HG03135 (cell line): ENCODE measurements around the gene CHRNB1.
"Not testable (repeated sequence)": the region's sequence is repeated elsewhere in the genome, so short reads cannot be mapped to it uniquely, and the experiment has no call there.

Experiments
- ATAC-seq: cut with Tn5 transposase; IDR thresholded peaks from one replicate; pipeline ENCODE4 v1.9.1; 2021; ENCODE audit warnings: mild to moderate bottlenecking, moderate library complexity; ENCODE audit not compliant: unreplicated experiment

The CHRNB1 gene

GRCh38 chr17:7466318-7466638 is 21.4 kb downstream of the CHRNB1 start:
- no peak for ATAC-seq

- no peak for ATAC-seq
Observed at GRCh38 chr17:7466639-7467341, 21.9 kb downstream of the CHRNB1 start.

- no peak for ATAC-seq
Observed at GRCh38 chr17:7467498-7467897, 22.6 kb downstream of the CHRNB1 start.

GRCh38 chr17:7468290-7468689 is 23.4 kb downstream of the CHRNB1 start:
- no peak for ATAC-seq

GRCh38 chr17:7468804-7469389 is 24.0 kb downstream of the CHRNB1 start:
- ATAC-seq: no peak

- ATAC-seq: not testable (repeated sequence)
Observed at GRCh38 chr17:7469843-7470242, 25.0 kb downstream of the CHRNB1 start.

GRCh38 chr17:7470457-7470973 is 25.7 kb downstream of the CHRNB1 start:
- ATAC-seq: not testable (repeated sequence)

GRCh38 chr17:7471729-7472128 is 26.9 kb downstream of the CHRNB1 start:
- no peak for ATAC-seq

- ATAC-seq: not testable (repeated sequence)
Observed at GRCh38 chr17:7474767-7475166, 29.9 kb downstream of the CHRNB1 start.

GRCh38 chr17:7475764-7476422 is 31.0 kb downstream of the CHRNB1 start:
- no peak for ATAC-seq

GRCh38 chr17:7476494-7476893 is 31.6 kb downstream of the CHRNB1 start:
- no peak for ATAC-seq

- ATAC-seq: no peak
Observed at GRCh38 chr17:7476951-7477350, 32.1 kb downstream of the CHRNB1 start.

GRCh38 chr17:7477392-7478275 is 32.8 kb downstream of the CHRNB1 start:
- ATAC-seq: no peak

- no peak for ATAC-seq
Observed at GRCh38 chr17:7478276-7479212, 33.7 kb downstream of the CHRNB1 start.

- ATAC-seq: no peak
Observed at GRCh38 chr17:7479213-7480088, 34.6 kb downstream of the CHRNB1 start, which contains the start of gene ZBTB4. Gene ZBTB4, minus strand, starts transcription at chr17:7479631. Its CDS starts 12,830 bp downstream, at chr17:7466801.

GRCh38 chr17:7480089-7480384 is 35.2 kb downstream of the CHRNB1 start:
- ATAC-seq: no peak

GRCh38 chr17:7481275-7481674 is 36.4 kb downstream of the CHRNB1 start, which contains the start of gene SLC35G6:
Gene SLC35G6, plus strand, starts transcription at chr17:7481446. Its CDS starts 71 bp downstream, at chr17:7481517.
- not testable (repeated sequence) for ATAC-seq

- ATAC-seq: not testable (repeated sequence)
Observed at GRCh38 chr17:7481842-7482741, 37.2 kb downstream of the CHRNB1 start.
